Hepatocyte (in vitro differentiated cells): ENCODE measurements around the gene PGR. TPM values are rescaled to one million over a fixed set of nuclear protein-coding genes. Genes with fewer than 3 reads are reported as not detected.

Experiments used
- DNase-seq: peaks from one replicate; pipeline ENCODE4 v3.0.0-alpha.2; 2016; ENCODE audit warnings: low spot score
- H2AFZ ChIP-seq: fragments of 200-600 bp; sonication (generic); 2 replicates; pipeline ENCODE4 v1.6.0; 2016; ENCODE audit warnings: antibody characterized with exemption, mild to moderate bottlenecking
- H3K27ac ChIP-seq: fragments of 200-600 bp; sonication (generic); 2 replicates; pipeline ENCODE4 v1.5.1; 2016; ENCODE audit warnings: mild to moderate bottlenecking
- H3K27me3 ChIP-seq: fragments of 200-600 bp; sonication (generic); 2 replicates; pipeline ENCODE4 v1.6.1; 2016
- H3K36me3 ChIP-seq: fragments of 200-600 bp; sonication (generic); replicated peaks from 2 replicates; pipeline ENCODE4 v1.5.1; 2016; ENCODE audit warnings: low read depth; ENCODE audit not compliant: insufficient read depth
- H3K4me1 ChIP-seq: fragments of 200-600 bp; sonication (generic); 2 replicates; pipeline ENCODE4 v1.5.1; 2016; ENCODE audit warnings: mild to moderate bottlenecking, moderate library complexity; ENCODE audit not compliant: insufficient read depth
- H3K4me2 ChIP-seq: fragments of 200-600 bp; sonication (generic); 2 replicates; pipeline ENCODE4 v1.6.0; 2016
- H3K4me3 ChIP-seq: fragments of 200-600 bp; sonication (generic); 2 replicates; pipeline ENCODE4 v1.5.1; 2016; ENCODE audit warnings: mild to moderate bottlenecking
- H3K79me2 ChIP-seq: fragments of 200-600 bp; sonication (generic); 2 replicates; pipeline ENCODE4 v1.6.0; 2017; ENCODE audit warnings: mild to moderate bottlenecking
- H3K9me2 ChIP-seq: fragments of 200-600 bp; sonication (generic); replicated peaks from 2 replicates; pipeline ENCODE4 v1.6.0; 2017; ENCODE audit warnings: mild to moderate bottlenecking; ENCODE audit not compliant: insufficient read depth
- H3K9me3 ChIP-seq: fragments of 200-600 bp; sonication (generic); 2 replicates; pipeline ENCODE4 v1.5.1; 2016; ENCODE audit warnings: low read depth, mild to moderate bottlenecking
- H4K20me1 ChIP-seq: fragments of 200-600 bp; sonication (generic); 2 replicates; pipeline ENCODE4 v1.6.0; 2016; ENCODE audit warnings: mild to moderate bottlenecking; ENCODE audit not compliant: insufficient read depth, poor library complexity, severe bottlenecking
- CTCF ChIP-seq: fragments of 200-600 bp; sonication (generic); IDR thresholded peaks from 2 replicates; pipeline ENCODE4 v1.5.1; 2016; ENCODE audit warnings: antibody characterized with exemption, mild to moderate bottlenecking; ENCODE audit not compliant: poor library complexity
- EZH2 ChIP-seq: fragments of 200-600 bp; sonication (generic); IDR thresholded peaks from 2 replicates; pipeline ENCODE4 v1.6.1; 2016; ENCODE audit warnings: antibody characterized with exemption, mild to moderate bottlenecking, borderline replicate concordance
- EZH2phosphoT487 ChIP-seq: fragments of 200-600 bp; sonication (generic); IDR thresholded peaks from one replicate; pipeline ENCODE4 v1.6.1; 2018; ENCODE audit warnings: antibody characterized with exemption, mild to moderate bottlenecking, low read depth, moderate library complexity; ENCODE audit not compliant: unreplicated experiment, severe bottlenecking
- WGBS: methylation state at CpG from one replicate; pipeline ENCODE4 v1.1.6; 2016; ENCODE audit warnings: low lambda C conversion rate; ENCODE audit errors: missing lambda C conversion rate; 5-methylcytosine and 5-hydroxymethylcytosine counted together
- polyA plus RNA-seq: library from polyadenylated mRNA; unstranded; fragments of >200 nt; fragmentation: Nextera tagmentation; extraction: Ambion mirVana; gene quantifications from 2 replicates; pipeline ENCODE4 v1.2.1, GENCODE V29; 2016
- total RNA-seq: library from RNA; depleted of rRNA; stranded (reverse); fragments of >200 nt; gene quantifications from 2 replicates; pipeline ENCODE4 v1.2.3, GENCODE V29; 2014

Gene PGR
- total and polyA plus RNA-seq, 2 experiments from 2014 or later: 0.39 to 0.50 TPM

- TF ChIP-seq EZH2phosphoT487 (no peak), CTCF (no peak), EZH2 (no peak)
- H4K20me1 ChIP-seq: no peaks in the 10 kb centered on the region
- no peaks in the 10 kb centered on the region for H3K79me2 ChIP-seq
- no peak overlapping the region for H3K4me3 ChIP-seq
- H3K9me3 ChIP-seq: no peaks in the 10 kb centered on the region
- H3K36me3 ChIP-seq: no peaks in the 10 kb centered on the region
- no peak overlapping the region for H3K4me2 ChIP-seq
- DNase-seq: no peak
- no peak overlapping the region for H2AFZ ChIP-seq
- H3K27ac ChIP-seq: no peak overlapping the region
- H3K27me3 ChIP-seq: no peaks in the 10 kb centered on the region
- no peaks in the 10 kb centered on the region for H3K4me1 ChIP-seq
- no peaks in the 10 kb centered on the region for H3K9me2 ChIP-seq
Observed at GRCh38 chr11:101104716-101105115, 24.9 kb downstream of the PGR start.

DNA sequence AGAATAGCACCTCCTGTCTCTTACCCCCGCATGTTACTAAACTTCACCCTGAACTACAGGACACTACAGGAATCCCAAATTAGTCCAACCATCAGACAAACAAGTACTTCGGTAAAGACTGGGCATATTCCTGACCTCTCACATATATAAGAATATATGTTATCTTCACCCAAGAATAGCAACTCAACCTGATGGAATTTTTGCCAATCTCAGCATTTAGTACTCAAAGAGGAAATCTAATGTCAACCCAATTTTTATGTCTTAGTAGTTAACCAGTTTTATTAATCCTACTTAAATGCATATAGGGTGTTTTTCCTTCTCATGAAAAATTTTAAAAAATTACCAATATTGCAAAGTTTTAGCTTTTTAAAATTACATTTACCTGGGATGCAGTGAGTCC, 26.2 kb downstream of the PGR start:
- Histone ChIP-seq H3K79me2 (no peaks in the 10 kb centered on the region), H3K27ac (no peak overlapping the region), H3K36me3 (no peaks in the 10 kb centered on the region), H3K9me2 (no peaks in the 10 kb centered on the region), H4K20me1 (no peaks in the 10 kb centered on the region), H3K4me2 (no peak overlapping the region), H3K27me3 (no peaks in the 10 kb centered on the region), H3K4me3 (no peak overlapping the region), H3K9me3 (no peaks in the 10 kb centered on the region), H3K4me1 (no peaks in the 10 kb centered on the region), H2AFZ (no peak overlapping the region)
- DNase-seq: no peak
- 95% methylated on average over 2 of the region's 2 CpGs for WGBS
- TF ChIP-seq EZH2 (no peak), EZH2phosphoT487 (no peak), CTCF (no peak)

GRCh38 chr11:101100601-101101000, 29.0 kb downstream of the PGR start:
- TF ChIP-seq EZH2 (no peak), CTCF (no peak), EZH2phosphoT487 (no peak)
- Histone ChIP-seq H3K9me2 (no peaks in the 10 kb centered on the region), H3K4me2 (no peak overlapping the region), H4K20me1 (no peaks in the 10 kb centered on the region), H2AFZ (no peak overlapping the region), H3K4me3 (no peak overlapping the region), H3K4me1 (no peaks in the 10 kb centered on the region), H3K27me3 (no peaks in the 10 kb centered on the region), H3K79me2 (no peaks in the 10 kb centered on the region), H3K36me3 (no peaks in the 10 kb centered on the region), H3K27ac (no peak overlapping the region), H3K9me3 (no peaks in the 10 kb centered on the region)
- no peak for DNase-seq

DNA sequence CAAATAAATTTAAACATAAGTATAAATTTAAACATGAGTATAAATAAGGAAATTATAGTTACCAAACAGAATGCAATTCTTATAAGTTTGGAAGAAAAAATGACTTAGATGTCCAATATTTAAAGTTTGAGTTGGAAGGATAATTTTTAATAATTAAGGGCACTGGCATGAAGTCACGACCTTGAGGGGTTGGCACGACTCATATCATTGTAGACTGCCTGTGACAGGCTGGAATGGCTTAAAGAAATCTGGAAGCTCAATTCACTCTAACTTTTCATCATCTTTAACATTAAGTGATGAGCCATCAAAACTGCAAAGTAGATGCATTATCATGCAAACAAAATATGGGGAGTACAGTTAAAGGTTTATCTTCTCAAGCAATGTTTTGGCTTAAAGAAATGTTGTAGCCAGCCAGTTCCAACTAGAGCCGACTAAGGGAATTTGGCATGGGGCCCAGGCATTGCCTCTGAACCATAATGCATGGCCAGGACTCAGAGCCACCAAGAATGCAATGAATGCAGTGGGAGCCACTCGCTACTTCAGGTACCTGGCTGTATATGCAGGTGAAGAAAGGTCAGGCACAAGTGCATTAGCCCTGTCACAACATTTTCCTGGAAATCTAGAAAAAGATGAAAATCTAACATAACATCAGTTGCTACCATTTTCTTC, 33.4 kb downstream of the PGR start:
- no peaks in the 10 kb centered on the region for H3K4me1 ChIP-seq
- no peak for DNase-seq
- H4K20me1 ChIP-seq: no peaks in the 10 kb centered on the region
- H3K9me2 ChIP-seq: no peaks in the 10 kb centered on the region
- H3K9me3 ChIP-seq: no peaks in the 10 kb centered on the region
- TF ChIP-seq EZH2: no peak
- TF ChIP-seq CTCF: no peak
- no peak for TF ChIP-seq EZH2phosphoT487
- H3K27me3 ChIP-seq: no peaks in the 10 kb centered on the region
- no peak overlapping the region for H2AFZ ChIP-seq
- no peak overlapping the region for H3K27ac ChIP-seq
- H3K4me2 ChIP-seq: no peak overlapping the region
- no peaks in the 10 kb centered on the region for H3K79me2 ChIP-seq
- no peak overlapping the region for H3K4me3 ChIP-seq
- WGBS: 82% methylated on average over 4 of the region's 4 CpGs
- no peaks in the 10 kb centered on the region for H3K36me3 ChIP-seq
